Mesenteric fat pad (tissue), 1 donor: ENCODE measurements around the gene FAM151A. TPM values are rescaled to one million over a fixed set of nuclear protein-coding genes. Genes with fewer than 3 reads are reported as not detected.

Source experiments
- DNase-seq: peaks from one replicate; pipeline ENCODE4 v3.0.0-alpha.2; 2020; ENCODE audit warnings: low spot score
- total RNA-seq: library from RNA; stranded (reverse); fragmentation: NEBNext Ultra II Directional; extraction: Animal tissue kit (Norgen Biotek cat#: 25700); gene quantifications from one replicate; pipeline ENCODE4 v1.2.1, GENCODE V29; 2021
- donor health status: DM: yes; HTN: yes; CAD: no.

Gene FAM151A
- total RNA-seq, 1 donor from 2014 or later, result 0.84 TPM

DNA sequence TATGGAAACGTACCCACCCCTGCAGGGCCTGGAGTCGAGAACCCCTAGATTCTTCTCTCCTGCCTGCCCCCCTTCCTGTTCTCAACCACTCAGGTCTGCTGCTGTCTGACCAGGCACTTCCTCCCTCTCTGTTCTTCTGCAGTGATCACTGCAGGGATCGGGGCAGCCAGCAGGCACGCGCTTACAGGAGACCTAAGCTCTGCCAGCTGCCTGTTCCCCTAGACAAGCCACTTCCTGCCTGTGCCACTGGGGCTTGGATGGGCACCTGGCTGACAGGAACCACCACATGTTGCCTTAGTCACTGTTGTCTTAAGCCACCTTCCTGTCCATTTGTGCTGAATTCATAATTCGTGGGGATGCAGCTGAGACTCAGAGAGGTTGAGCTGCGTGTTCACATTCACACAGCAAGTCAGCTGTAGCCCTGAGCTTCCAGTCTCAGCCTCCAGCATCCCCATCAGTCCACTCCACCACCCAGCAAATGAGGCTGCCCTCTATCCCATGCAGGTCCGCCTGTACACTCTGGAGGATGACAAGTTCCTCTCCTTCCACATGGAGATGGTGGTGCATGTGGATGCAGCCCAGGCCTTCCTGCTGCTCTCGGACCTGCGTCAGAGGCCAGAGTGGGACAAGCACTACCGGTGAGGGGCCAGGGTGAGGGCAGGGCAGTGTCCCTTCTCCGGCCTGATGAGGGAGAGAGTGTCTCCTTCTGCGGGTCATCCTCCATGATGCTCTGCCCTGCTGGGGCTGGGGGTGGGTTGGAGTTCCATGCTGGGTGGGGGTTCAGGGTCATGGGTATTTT lies 18.6 kb downstream of the FAM151A start:
- DNase-seq, result no peak

GRCh38 chr1:54604051-54604450 lies 19.3 kb downstream of the FAM151A start:
- DNase-seq, result no peak

- no peak for DNase-seq
Measured at GRCh38 chr1:54603241-54603640, 20.1 kb downstream of the FAM151A start.

DNA sequence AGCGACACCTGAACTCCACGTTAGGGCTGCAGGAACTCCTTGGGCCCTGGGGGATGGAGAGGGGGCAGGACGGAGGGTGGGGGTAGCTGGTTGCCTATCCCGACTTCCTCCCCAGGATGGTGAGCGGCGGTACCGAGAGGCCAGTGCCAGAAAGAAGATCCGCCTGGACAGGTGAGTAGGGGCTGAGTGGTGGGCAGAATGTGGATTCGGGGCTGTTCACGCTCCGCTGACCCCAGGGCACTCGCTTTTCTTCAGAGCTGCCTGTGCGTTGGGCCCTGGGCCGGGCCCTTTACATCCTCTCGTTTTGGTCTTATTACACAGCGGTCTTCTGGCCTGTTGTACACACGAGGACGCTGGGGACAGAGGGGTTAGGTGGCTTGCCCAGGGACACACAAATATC lies 20.8 kb downstream of the FAM151A start:
- no peak for DNase-seq

- DNase-seq, result no peak
Measured at GRCh38 chr1:54601730-54602129, 21.6 kb downstream of the FAM151A start.

- no peak for DNase-seq
Measured at GRCh38 chr1:54600947-54601721, 22.2 kb downstream of the FAM151A start.

- DNase-seq, result no peak
Measured at GRCh38 chr1:54599211-54599823, 24.0 kb downstream of the FAM151A start.

DNA sequence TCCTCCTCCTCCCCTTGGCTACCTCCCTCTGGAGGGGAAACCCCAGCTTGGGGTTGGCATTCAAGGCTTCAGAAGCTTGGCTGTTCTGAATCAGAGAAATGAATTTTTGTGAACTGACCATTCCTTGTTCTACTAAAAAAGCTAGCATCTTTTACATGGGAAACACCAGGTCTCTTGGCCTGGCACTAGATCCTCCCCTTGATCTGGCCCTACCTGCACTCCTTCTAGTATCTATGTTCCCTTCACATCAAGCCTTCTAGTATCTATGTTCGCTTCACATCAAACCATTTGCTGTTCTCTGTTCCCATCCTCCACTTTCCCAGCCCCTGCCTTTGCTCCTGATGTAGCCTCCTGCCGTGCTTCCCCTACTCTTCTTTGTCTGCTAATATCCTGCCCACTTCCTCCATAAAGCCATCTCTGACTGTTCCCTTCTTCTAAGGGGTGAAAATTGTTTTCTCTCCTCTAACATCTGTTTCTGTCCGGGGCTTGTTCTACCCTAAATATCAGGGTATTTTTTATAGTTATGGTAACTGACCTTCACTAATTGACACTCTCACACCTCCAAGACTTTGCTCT lies 25.8 kb downstream of the FAM151A start:
- DNase-seq, result no peak

GRCh38 chr1:54596756-54597155 lies 26.6 kb downstream of the FAM151A start:
- no peak for DNase-seq

DNA sequence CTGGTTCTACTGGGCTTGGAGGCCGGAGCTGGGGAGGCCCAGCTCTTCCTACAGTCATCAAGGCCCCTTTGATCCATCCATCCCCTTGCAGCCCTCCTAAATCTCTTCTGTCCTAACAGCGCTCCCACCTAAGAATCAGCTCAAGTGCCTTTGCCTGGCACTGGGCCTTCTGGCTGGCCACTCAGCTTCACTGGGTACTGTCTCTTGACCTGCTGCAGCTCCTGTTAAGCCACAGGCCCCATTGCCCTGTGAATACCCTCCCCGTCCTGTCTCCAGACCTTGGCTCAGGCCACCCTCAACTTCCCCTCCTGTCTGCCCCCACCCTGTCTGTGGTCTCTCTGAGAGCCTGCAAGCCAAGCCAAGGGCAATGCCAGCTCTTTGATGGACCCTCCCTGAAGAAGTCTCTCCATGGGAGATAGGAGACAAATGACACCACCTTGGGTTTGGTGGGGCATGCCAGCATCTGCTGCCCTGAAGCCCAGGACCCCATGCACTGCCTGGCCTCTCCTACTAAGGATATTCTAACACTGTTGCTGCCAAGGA lies 27.3 kb downstream of the FAM151A start:
- DNase-seq, result no peak

DNA sequence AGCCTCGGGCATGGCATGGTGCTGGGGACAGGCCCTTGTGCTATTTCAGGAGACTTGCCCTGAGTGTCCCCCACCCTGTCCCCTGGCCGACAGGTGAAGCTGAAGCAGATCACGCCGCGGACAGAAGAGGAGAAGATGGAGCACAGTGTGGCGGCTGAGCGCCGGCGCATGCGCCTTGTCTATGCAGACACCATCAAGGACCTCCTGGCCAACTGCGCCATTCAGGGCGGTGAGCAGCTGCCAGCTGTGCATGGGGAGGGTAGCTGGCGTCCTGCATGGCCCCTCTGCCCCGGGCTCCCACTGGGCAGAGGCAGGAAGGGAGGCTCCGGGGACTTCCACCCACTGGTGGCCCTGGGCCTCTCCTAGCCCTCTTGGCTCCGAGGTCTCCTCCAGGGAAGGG lies 28.9 kb downstream of the FAM151A start:
- DNase-seq, result no peak

GRCh38 chr1:54593571-54594160 lies 29.7 kb downstream of the FAM151A start:
- no peak for DNase-seq

- DNase-seq, result no peak
Measured at GRCh38 chr1:54591127-54591756, 32.1 kb downstream of the FAM151A start.

DNA sequence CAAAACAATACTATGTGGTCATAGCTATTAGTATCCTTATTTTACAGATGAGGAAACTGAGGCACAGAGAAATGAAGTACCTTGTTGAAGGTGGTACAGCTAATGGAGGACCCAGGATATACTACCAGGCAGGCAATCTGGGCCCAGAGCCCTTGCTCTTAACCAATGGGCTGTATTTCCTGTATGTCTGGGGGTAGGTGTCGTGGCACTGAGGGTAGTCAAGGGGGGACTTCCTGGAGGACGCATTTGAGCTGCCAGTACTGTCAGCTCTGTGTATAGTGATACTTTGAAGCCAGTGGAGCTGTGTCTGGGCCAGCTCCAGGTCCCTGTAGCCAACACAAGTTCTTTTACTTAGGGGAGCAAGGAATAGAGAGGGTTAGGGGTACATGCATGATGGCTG lies 34.9 kb downstream of the FAM151A start:
- no peak for DNase-seq

- DNase-seq, result no peak
Measured at GRCh38 chr1:54585181-54586066, 37.9 kb downstream of the FAM151A start.

DNA sequence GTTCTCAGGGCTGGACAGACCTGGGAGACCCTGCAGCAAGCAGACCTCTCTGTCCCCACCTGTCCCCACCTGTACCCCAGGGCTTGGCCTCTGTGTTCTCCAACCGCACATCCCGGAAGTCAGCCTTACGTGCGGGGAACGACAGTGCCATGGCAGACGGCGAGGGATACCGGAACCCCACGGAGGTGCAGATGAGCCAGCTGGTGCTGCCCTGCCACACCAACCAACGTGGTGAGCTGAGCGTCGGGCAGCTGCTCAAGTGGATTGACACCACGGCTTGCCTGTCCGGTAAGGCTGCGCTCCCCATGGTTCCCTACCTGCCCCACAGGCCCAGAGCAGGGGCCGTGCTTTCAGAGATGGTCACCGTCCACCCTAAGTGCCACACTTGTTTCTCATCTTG lies 38.8 kb downstream of the FAM151A start:
- DNase-seq, result no peak

DNA sequence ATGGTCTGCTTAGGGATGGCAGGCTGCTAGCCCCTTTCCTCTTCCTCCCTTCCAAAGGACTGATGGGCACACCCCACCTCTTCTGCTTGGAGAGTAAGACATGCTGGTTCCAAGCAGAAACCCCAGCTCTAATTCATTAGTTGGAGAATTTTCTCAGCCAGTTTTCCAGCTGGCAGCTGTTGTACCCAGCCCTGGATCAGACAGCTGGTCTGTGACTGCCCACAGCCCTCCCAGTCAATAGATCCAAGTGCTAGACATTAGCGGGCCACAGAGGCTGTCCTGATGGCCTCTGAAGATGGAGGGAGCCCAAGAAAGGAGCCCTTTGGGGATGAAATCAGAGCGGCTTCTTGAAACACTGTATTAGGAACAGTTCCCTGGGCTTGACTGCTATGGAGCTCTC lies 39.5 kb downstream of the FAM151A start:
- no peak for DNase-seq

GRCh38 chr1:54583307-54583686 lies 40.0 kb downstream of the FAM151A start:
- DNase-seq, result no peak

DNA sequence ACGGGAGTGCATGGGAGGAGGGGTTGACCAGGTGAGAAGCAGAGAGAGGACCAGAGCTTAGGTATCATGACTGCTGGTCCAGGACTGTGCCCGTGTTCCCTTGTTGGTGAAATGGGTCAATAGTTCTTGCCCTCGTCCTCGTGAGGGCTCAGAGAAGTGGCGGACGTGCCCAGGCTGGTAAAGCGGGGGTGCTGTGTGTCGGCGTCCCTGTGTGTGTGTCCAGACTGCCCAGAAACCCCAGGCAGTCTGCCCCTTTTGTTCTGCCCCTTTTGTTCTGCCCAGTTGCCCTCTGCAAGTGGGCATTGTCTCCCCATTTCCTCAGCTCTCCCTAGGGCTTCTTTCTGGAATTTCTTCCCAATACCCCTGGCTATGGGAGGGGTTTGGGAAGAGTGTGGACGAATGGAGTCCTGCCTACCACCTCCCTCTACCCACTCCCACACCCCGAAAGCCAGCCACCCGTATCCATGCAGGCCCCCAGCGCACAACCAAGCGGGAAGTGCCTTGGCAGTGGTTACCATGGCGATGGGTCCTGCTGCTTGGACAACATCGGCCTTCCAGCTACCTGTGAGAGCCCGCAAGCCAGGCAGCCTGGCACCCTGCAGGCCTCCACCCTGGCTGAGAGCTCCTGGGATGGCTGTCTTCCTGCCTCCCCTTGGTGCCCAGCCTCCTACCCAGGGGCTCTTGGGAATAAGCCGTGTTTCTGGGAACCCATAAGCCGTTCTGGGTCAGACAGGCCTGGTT lies 40.6 kb downstream of the FAM151A start:
- DNase-seq, result no peak
